Loucy (cell line): ENCODE measurements around the gene CDC34.

Experiments used
- H2AFZ ChIP-seq: fragments of 200-600 bp; sonication (generic); 2 replicates; pipeline ENCODE4 v1.6.0; 2016; ENCODE audit warnings: antibody characterized with exemption, mild to moderate bottlenecking, low read length, moderate library complexity
- H3F3A ChIP-seq: fragments of 200-600 bp; 2 replicates; pipeline ENCODE4 v1.6.0; 2016; ENCODE audit warnings: antibody characterized with exemption, low read depth, mild to moderate bottlenecking
- H3K27me3 ChIP-seq: fragments of 200-600 bp; sonication (generic); 2 replicates; pipeline ENCODE4 v1.6.1; 2014; ENCODE audit warnings: low read length, mild to moderate bottlenecking; ENCODE audit not compliant: insufficient read depth, poor library complexity, severe bottlenecking
- H3K36me3 ChIP-seq: fragments of 200-600 bp; sonication (generic); 2 replicates; pipeline ENCODE4 v1.6.1; 2016; ENCODE audit warnings: low read length; ENCODE audit not compliant: insufficient read depth
- H3K4me1 ChIP-seq: fragments of 200-600 bp; sonication (generic); 2 replicates; pipeline ENCODE4 v1.5.1; 2014; ENCODE audit warnings: low read length, mild to moderate bottlenecking; ENCODE audit not compliant: insufficient read depth, poor library complexity, severe bottlenecking
- H3K4me2 ChIP-seq: fragments of 200-600 bp; sonication (generic); 2 replicates; pipeline ENCODE4 v1.6.0; 2014; ENCODE audit warnings: antibody characterized with exemption, low read length, low read depth, mild to moderate bottlenecking; ENCODE audit not compliant: poor library complexity, severe bottlenecking
- H3K4me3 ChIP-seq: fragments of 200-600 bp; sonication (generic); 2 replicates; pipeline ENCODE4 v1.5.1; 2014; ENCODE audit warnings: low read length, mild to moderate bottlenecking, mixed read lengths; ENCODE audit not compliant: poor library complexity, severe bottlenecking
- H3K79me2 ChIP-seq: fragments of 200-600 bp; sonication (generic); 2 replicates; pipeline ENCODE4 v1.6.1; 2014; ENCODE audit warnings: low read length; ENCODE audit not compliant: insufficient read depth
- H3K9ac ChIP-seq: fragments of 200-600 bp; sonication (generic); 2 replicates; pipeline ENCODE4 v1.6.0; 2014; ENCODE audit warnings: mild to moderate bottlenecking, low read depth, low read length, moderate library complexity; ENCODE audit not compliant: poor library complexity, severe bottlenecking
- H3K9me2 ChIP-seq: fragments of 200-600 bp; sonication (generic); replicated peaks from 2 replicates; pipeline ENCODE4 v1.6.1; 2016; ENCODE audit warnings: low read depth, low read length, mixed read lengths
- H3K9me3 ChIP-seq: fragments of 200-600 bp; sonication (generic); 2 replicates; pipeline ENCODE4 v1.6.1; 2014; ENCODE audit warnings: mild to moderate bottlenecking, antibody characterized with exemption, low read length, low read depth; ENCODE audit not compliant: insufficient read depth
- H4K20me1 ChIP-seq: fragments of 200-600 bp; sonication (generic); 2 replicates; pipeline ENCODE4 v1.6.0; 2014; ENCODE audit warnings: antibody characterized with exemption, low read length, mild to moderate bottlenecking; ENCODE audit not compliant: insufficient read depth, poor library complexity, severe bottlenecking
- CTCF ChIP-seq: fragments of 200-600 bp; sonication (generic); conservative IDR thresholded peaks from 2 replicates; pipeline ENCODE4 v1.5.1; 2014; ENCODE audit warnings: mild to moderate bottlenecking, antibody characterized with exemption, low read length
- EZH2phosphoT487 ChIP-seq: fragments of 200-600 bp; IDR thresholded peaks from 2 replicates; pipeline ENCODE4 v1.6.1; 2018; ENCODE audit warnings: antibody characterized with exemption, mild to moderate bottlenecking, moderate library complexity, borderline replicate concordance

CDC34 gene

DNA sequence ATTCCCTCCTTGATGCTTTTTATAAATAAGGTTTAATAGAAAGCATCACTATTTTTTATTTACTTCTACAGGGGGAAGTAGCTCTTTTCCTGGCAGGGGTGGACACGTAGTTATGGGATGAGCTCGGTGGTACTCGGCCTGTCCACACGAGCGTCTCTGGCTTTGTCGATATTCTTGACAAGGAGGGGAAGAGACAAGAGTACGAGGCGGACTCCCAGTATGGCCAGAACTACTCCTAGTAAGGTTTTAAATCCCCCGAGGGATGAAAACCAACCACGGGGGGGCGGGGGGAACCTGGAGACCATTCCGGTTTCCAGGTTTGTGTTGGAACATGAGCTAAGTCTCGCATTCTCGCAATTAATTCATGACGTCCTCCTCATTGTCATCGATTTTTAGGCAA lies 35.3 kb downstream of the CDC34 start:
- no peaks in the 10 kb centered on the region for H3K79me2 ChIP-seq
- H3K9me3 ChIP-seq = no peaks in the 10 kb centered on the region
- no peak overlapping the region for H2AFZ ChIP-seq
- H3K4me2 ChIP-seq = no peak overlapping the region
- no peak overlapping the region for H3K4me3 ChIP-seq
- H3F3A ChIP-seq = peaks cover 9% of the 10 kb centered on the region
- no peaks in the 10 kb centered on the region for H3K27me3 ChIP-seq
- no peaks in the 10 kb centered on the region for H3K9me2 ChIP-seq
- H4K20me1 ChIP-seq = no peaks in the 10 kb centered on the region
- H3K36me3 ChIP-seq = no peaks in the 10 kb centered on the region
- no peak for TF ChIP-seq EZH2phosphoT487
- TF ChIP-seq CTCF = no peak
- no peak overlapping the region for H3K9ac ChIP-seq
- H3K4me1 ChIP-seq = peaks cover 9% of the 10 kb centered on the region

- H3K79me2 ChIP-seq = peaks cover under 1% of the 10 kb centered on the region; the same call in 1 of the 2 replicates
- no peaks in the 10 kb centered on the region for H3K36me3 ChIP-seq
- no peak overlapping the region for H3K4me3 ChIP-seq
- H3K4me2 ChIP-seq = no peak overlapping the region
- no peak overlapping the region for H2AFZ ChIP-seq
- H3K9me2 ChIP-seq = no peaks in the 10 kb centered on the region
- no peaks in the 10 kb centered on the region for H4K20me1 ChIP-seq
- no peaks in the 10 kb centered on the region for H3K9me3 ChIP-seq
- H3F3A ChIP-seq = peaks cover 11% of the 10 kb centered on the region
- TF ChIP-seq EZH2phosphoT487 (no peak), CTCF (no peak)
- H3K4me1 ChIP-seq = peaks cover 9% of the 10 kb centered on the region
- no peaks in the 10 kb centered on the region for H3K27me3 ChIP-seq
- H3K9ac ChIP-seq = no peak overlapping the region
Measured at GRCh38 chr19:567296-567900, 35.8 kb downstream of the CDC34 start.

DNA sequence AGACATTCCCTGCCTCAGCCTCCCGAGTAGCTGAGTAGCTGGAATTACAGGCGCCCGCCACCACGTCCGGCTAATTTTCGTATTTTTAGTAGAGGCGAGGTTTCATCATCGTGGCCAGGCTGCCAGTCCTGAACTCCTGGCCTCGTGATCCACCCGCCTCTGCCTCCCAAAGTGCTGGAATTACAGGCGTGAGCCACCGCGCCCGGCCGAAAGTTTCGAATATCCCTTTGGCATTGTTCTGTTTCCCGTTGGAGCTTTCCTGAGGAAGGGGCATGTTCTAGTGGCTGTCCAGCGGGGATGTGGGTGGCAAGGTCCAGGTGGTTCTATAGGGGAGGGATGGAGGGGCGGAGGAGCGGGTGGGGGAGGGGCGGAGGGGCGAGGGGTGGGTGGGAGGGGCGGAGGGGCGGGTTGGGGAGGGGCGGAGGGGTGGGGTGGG lies 38.7 kb downstream of the CDC34 start:
- Histone ChIP-seq H3K27me3 (peaks cover 6% of the 10 kb centered on the region), H4K20me1 (peaks cover 27% of the 10 kb centered on the region), H3K4me1 (peaks cover 12% of the 10 kb centered on the region), H3F3A (peaks cover 11% of the 10 kb centered on the region), H3K9ac (no peak overlapping the region), H3K79me2 (peaks cover 29% of the 10 kb centered on the region), H3K4me3 (no peak overlapping the region), H3K9me3 (no peaks in the 10 kb centered on the region), H3K9me2 (no peaks in the 10 kb centered on the region), H3K36me3 (no peaks in the 10 kb centered on the region), H2AFZ (no peak overlapping the region), H3K4me2 (no peak overlapping the region)
- TF ChIP-seq EZH2phosphoT487 = no peak
- no peak for TF ChIP-seq CTCF
